Upper lobe of right lung (tissue), 1 donor: ENCODE data around the gene ACTRT2. TPM values are rescaled to one million over a fixed set of nuclear protein-coding genes. Genes with fewer than 3 reads are reported as not detected.

Source experiments
- ATAC-seq: fragments of 200-7000 bp; cut with Tn5 transposase; one replicate; pipeline ENCODE4 v1.9.1; 2020; ENCODE audit warnings: mild to moderate bottlenecking, moderate library complexity
- DNase-seq: peaks from one replicate; pipeline ENCODE4 v3.0.0-alpha.2; 2020
- H3K27ac ChIP-seq: fragments of 200-600 bp; one replicate; pipeline ENCODE4 v1.8.0; 2022
- H3K27me3 ChIP-seq: fragments of 200-600 bp; one replicate; pipeline ENCODE4 v1.8.0; 2022; ENCODE audit warnings: mild to moderate bottlenecking
- H3K36me3 ChIP-seq: fragments of 200-600 bp; one replicate; pipeline ENCODE4 v1.8.0; 2022
- H3K4me1 ChIP-seq: fragments of 200-600 bp; one replicate; pipeline ENCODE4 v1.8.0; 2022
- H3K4me3 ChIP-seq: fragments of 200-600 bp; one replicate; pipeline ENCODE4 v1.8.0; 2022; ENCODE audit warnings: mild to moderate bottlenecking
- H3K9me3 ChIP-seq: fragments of 200-600 bp; one replicate; pipeline ENCODE4 v1.8.0; 2022
- intact Hi-C: fragments of 100-400 bp; cut with DNase I; formaldehyde crosslinking; loops from one replicate; pipeline ENCODE4 v1.11.0; 2022
- total RNA-seq: library from RNA; stranded (reverse); fragmentation: NEBNext Ultra II Directional; extraction: Animal tissue kit (Norgen Biotek cat#: 25700); gene quantifications from one replicate; pipeline ENCODE4 v1.2.1, GENCODE V29; 2021
- TF ChIP-seq, protein P1 (sequence below): fragments of 200-600 bp; IDR thresholded peaks from one replicate; pipeline ENCODE4 v1.8.0; 2022; ENCODE audit warnings: antibody characterized with exemption
- donor health status: DM: no; HTN: yes; CAD: no; lungs with severe emphysema.

The ACTRT2 gene
- total RNA-seq, 1 donor from 2014 or later = not detected

DNA sequence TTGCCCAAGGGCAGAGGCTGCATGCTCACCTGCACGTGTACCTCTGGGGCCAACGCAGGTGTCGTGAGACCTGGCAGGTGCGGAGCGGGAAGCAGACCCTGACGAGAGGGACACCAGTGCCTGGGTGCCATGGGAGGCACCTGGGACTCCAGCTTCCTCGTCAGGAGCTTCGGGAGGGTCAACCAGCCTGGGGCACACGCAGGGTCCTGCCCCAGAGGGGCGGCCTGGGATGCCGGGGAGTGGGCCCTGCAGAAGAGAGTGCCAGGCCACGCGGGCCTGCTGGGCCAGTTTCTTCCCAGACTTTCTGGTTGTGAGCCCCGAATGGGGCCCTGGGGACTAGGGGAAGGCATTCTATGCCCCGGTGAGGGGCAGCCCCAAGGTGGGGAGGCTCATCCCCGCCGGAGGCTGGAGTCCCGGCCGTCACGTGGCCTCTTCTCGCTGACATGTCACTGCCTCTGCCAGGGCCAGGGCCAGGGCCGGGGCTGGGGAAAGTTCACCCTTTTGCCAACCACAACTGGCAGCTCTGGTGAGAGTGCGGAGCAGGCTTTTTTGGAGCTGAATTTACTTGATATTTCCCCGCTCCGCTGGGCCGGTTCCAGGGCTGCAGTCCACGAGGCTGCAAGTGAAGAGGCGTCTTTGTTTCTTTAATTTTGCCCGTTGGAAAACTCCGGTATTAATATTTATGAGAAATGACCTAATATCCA lies 38.5 kb upstream of the ACTRT2 start:
- H3K9me3 ChIP-seq = no peaks in the 10 kb centered on the region
- H3K27me3 ChIP-seq = no peaks in the 10 kb centered on the region
- ATAC-seq (no peak), DNase-seq (peak; percentile 53)
- TF ChIP-seq, protein P1, sequence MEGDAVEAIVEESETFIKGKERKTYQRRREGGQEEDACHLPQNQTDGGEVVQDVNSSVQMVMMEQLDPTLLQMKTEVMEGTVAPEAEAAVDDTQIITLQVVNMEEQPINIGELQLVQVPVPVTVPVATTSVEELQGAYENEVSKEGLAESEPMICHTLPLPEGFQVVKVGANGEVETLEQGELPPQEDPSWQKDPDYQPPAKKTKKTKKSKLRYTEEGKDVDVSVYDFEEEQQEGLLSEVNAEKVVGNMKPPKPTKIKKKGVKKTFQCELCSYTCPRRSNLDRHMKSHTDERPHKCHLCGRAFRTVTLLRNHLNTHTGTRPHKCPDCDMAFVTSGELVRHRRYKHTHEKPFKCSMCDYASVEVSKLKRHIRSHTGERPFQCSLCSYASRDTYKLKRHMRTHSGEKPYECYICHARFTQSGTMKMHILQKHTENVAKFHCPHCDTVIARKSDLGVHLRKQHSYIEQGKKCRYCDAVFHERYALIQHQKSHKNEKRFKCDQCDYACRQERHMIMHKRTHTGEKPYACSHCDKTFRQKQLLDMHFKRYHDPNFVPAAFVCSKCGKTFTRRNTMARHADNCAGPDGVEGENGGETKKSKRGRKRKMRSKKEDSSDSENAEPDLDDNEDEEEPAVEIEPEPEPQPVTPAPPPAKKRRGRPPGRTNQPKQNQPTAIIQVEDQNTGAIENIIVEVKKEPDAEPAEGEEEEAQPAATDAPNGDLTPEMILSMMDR = no peak
- H3K4me1 ChIP-seq = no peaks in the 10 kb centered on the region
- no peak overlapping the region for H3K27ac ChIP-seq
- H3K4me3 ChIP-seq = no peak overlapping the region
- no peaks in the 10 kb centered on the region for H3K36me3 ChIP-seq
- intact Hi-C loops = no loop called here

DNA sequence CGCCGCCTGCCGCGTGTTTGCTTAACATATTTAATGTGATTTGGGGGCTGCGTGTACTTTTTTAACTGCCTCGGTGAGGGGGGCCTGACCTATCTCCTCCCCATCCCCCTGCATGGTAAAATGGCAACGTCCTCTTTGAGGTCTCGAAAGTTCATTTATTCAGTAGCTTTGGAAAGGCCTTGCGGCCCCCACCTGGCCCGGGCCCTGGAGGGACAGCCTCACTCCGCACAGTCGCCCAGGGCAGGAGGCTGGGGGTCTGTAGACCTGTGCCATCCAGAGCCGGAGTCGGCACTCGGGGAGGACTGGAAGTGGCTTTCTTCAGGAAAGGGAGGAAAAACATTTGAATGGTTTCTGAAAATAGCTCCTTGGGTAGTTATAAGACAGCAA lies 38.0 kb upstream of the ACTRT2 start:
- no peak for ATAC-seq
- no peak overlapping the region for H3K27ac ChIP-seq
- no peaks in the 10 kb centered on the region for H3K36me3 ChIP-seq
- no peaks in the 10 kb centered on the region for H3K27me3 ChIP-seq
- DNase-seq = peak; percentile 38
- no peaks in the 10 kb centered on the region for H3K9me3 ChIP-seq
- no peak overlapping the region for H3K4me3 ChIP-seq
- TF ChIP-seq, protein P1 = no peak
- no peaks in the 10 kb centered on the region for H3K4me1 ChIP-seq
- intact Hi-C loops = no loop called here

DNA sequence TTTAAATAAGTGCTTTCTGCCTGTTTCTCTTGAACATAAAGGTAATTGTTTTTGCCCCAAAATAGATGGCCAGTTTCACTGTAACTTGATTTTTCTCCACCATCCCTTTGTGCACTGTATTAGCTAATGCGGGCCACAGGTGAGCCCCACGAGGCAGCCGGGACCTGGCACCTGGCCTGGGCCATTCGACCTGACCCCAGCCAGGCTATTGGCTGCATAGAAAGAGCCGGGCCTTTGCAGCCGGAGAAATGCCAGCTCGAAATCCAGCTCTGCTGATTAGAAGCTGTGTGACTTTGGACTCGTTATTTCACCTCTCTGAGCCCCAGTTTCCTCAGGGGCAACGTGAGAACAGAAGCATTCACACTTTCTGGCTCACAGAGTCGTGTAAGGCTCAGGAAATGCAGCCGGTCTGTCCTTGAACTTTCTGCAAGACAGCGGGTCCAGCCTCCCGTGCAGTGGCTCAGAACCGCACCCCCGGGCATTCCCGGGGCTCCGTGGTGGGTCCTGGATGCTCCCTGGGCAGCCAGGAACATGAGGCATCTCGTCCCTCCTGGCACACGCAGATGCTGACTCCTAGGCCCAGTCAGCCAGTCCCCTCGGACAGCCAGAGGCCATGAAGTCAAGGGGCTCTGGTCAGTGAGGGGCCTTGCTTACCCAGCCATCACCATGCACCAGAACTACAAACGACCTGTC lies 37.4 kb upstream of the ACTRT2 start:
- H3K27me3 ChIP-seq = no peaks in the 10 kb centered on the region
- no peaks in the 10 kb centered on the region for H3K4me1 ChIP-seq
- DNase-seq = peak; percentile 55
- ATAC-seq = no peak
- TF ChIP-seq, protein P1 = no peak
- H3K9me3 ChIP-seq = no peaks in the 10 kb centered on the region
- H3K27ac ChIP-seq = no peak overlapping the region
- no peaks in the 10 kb centered on the region for H3K36me3 ChIP-seq
- intact Hi-C loops = no loop called here
- no peak overlapping the region for H3K4me3 ChIP-seq

DNA sequence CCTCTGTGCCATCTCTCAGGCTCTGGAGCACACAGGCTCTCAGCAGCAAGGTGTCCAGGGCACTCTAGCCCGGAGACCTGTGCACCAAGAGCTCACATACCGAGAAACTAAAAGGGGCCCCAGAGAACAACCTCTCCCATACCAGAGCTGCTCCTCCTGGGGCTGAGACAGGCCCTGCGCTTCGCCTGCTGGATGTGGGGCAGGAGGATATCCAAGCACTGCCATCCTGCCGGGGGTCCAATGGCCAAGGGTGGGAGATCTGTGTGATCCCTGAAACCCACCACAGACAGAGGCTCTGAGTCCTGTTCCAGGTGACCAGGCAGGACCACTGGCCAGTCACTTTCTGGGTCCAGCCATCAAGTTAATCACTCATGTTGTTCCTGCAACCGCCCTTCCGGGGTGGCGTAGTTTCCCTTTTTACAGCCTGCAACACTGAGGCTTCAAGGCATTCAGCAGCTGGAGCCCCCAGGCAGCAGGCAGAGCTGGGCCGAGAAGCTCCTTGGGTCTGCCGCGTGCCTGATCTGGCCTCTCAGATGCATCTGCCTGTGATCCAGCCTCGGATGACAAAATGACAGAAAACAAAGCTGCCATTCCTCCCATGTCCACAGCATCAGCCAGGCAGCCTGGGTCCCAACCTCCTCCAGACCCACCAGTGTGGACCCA lies 36.7 kb upstream of the ACTRT2 start:
- H3K4me1 ChIP-seq = no peaks in the 10 kb centered on the region
- intact Hi-C loops = no loop called here
- H3K9me3 ChIP-seq = no peaks in the 10 kb centered on the region
- DNase-seq = peak; percentile 53
- TF ChIP-seq, protein P1 = no peak
- no peaks in the 10 kb centered on the region for H3K27me3 ChIP-seq
- no peak overlapping the region for H3K4me3 ChIP-seq
- H3K27ac ChIP-seq = no peak overlapping the region
- no peaks in the 10 kb centered on the region for H3K36me3 ChIP-seq
- no peak for ATAC-seq

DNA sequence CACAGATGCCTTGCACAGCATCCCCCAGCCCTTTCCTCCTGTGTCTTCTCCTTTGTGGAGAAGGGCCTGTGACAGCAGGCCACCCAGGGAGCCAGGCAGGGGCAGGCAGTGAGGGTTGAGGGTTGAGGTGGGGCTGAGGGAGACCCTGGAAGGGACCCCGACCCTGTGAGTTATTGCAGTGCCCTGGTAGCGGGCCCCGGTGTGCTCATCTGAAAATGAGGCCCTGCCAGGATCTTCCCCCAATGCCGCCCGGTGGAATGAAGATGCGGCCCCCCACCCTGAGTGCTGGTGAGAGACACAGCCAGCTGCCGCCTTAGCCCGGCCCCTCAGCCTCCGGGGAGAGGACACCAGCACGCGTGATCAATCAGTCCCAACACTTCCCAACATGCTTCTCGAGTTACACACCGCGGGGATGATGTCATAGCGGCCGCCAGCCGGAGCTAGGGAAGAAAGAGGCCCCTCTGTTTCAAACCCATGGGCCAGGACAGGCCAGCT lies 36.2 kb upstream of the ACTRT2 start:
- peak; percentile 51 for DNase-seq
- Histone ChIP-seq H3K4me1 (no peaks in the 10 kb centered on the region), H3K36me3 (no peaks in the 10 kb centered on the region), H3K27me3 (no peaks in the 10 kb centered on the region), H3K27ac (no peak overlapping the region), H3K4me3 (no peak overlapping the region), H3K9me3 (no peaks in the 10 kb centered on the region)
- TF ChIP-seq, protein P1 = no peak
- intact Hi-C loops = no loop called here
- no peak for ATAC-seq
